Osteoblast (primary cell): ENCODE data around the gene KCTD16. TPM values are rescaled to one million over a fixed set of nuclear protein-coding genes. Genes with fewer than 3 reads are reported as not detected.
A peak's percentile ranks its signal among the peaks of the same experiment; 100 is the strongest.

Source experiments
- DNase-seq: peaks from one replicate; pipeline ENCODE4 v3.0.0; 2011; ENCODE audit warnings: low spot score, mixed read lengths; ENCODE audit not compliant: insufficient read length; ENCODE audit errors: missing footprints
- H2AFZ ChIP-seq: 2 replicates; pipeline ENCODE4 v1.6.0; 2011; ENCODE audit warnings: mild to moderate bottlenecking, low read length
- H3K27ac ChIP-seq: 2 replicates; pipeline ENCODE4 v1.5.1; 2011; ENCODE audit warnings: mild to moderate bottlenecking, low read depth, low read length, moderate library complexity
- H3K27me3 ChIP-seq: 2 replicates; pipeline ENCODE4 v1.6.0; 2012; ENCODE audit warnings: mild to moderate bottlenecking, control low read depth, inconsistent platforms, low read length, moderate library complexity; ENCODE audit not compliant: insufficient read depth
- H3K36me3 ChIP-seq: 2 replicates; pipeline ENCODE4 v1.5.1; 2011; ENCODE audit warnings: mild to moderate bottlenecking, low read length, control low read depth, moderate library complexity; ENCODE audit not compliant: insufficient read depth
- H3K4me1 ChIP-seq: 2 replicates; pipeline ENCODE4 v1.5.1; 2011; ENCODE audit warnings: mild to moderate bottlenecking, low read length, control low read depth, moderate library complexity; ENCODE audit not compliant: insufficient read depth
- H3K4me2 ChIP-seq: 2 replicates; pipeline ENCODE4 v1.6.0; 2011; ENCODE audit warnings: mild to moderate bottlenecking, low read length; ENCODE audit not compliant: insufficient read depth
- H3K4me3 ChIP-seq: fragments of 200-600 bp; sonication (generic); 3 replicates; pipeline ENCODE4 v1.5.1; 2012; ENCODE audit warnings: mild to moderate bottlenecking, low read length, inconsistent platforms; ENCODE audit not compliant: insufficient read depth
- H3K79me2 ChIP-seq: 2 replicates; pipeline ENCODE4 v1.6.0; 2012; ENCODE audit warnings: mild to moderate bottlenecking, low read length, control low read depth, inconsistent platforms; ENCODE audit not compliant: insufficient read depth
- H3K9me3 ChIP-seq: 2 replicates; pipeline ENCODE4 v1.5.1; 2011; ENCODE audit warnings: low read depth, low read length, control low read depth
- H4K20me1 ChIP-seq: 2 replicates; pipeline ENCODE4 v1.6.0; 2012; ENCODE audit warnings: mild to moderate bottlenecking, low read length, control low read depth; ENCODE audit not compliant: insufficient read depth
- CTCF ChIP-seq: IDR thresholded peaks from 2 replicates; pipeline ENCODE4 v1.5.1; 2011; ENCODE audit warnings: mild to moderate bottlenecking, low read depth, low read length, moderate library complexity; ENCODE audit errors: extremely low read depth
- total RNA-seq: library from RNA; depleted of rRNA; stranded (reverse); fragments of >200 nt; gene quantifications from 2 replicates; pipeline ENCODE4 v1.2.3, GENCODE V29; 2012

The KCTD16 gene
- total RNA-seq, 1 donor, result 3.6 TPM

- no peaks in the 10 kb centered on the region for H3K27me3 ChIP-seq
- no peaks in the 10 kb centered on the region for H4K20me1 ChIP-seq
- H3K4me1 ChIP-seq, result peaks cover 47% of the 10 kb centered on the region
- peak overlapping the region; percentile 5 for H3K4me2 ChIP-seq
- peak overlapping the region; percentile 26 for H2AFZ ChIP-seq
- no peak overlapping the region for H3K4me3 ChIP-seq
- no peaks in the 10 kb centered on the region for H3K9me3 ChIP-seq
- TF ChIP-seq CTCF, result no peak
- peak overlapping the region; percentile 80 for H3K27ac ChIP-seq
- no peaks in the 10 kb centered on the region for H3K79me2 ChIP-seq
- no peak for DNase-seq
- no peaks in the 10 kb centered on the region for H3K36me3 ChIP-seq
Observed at GRCh38 chr5:144187699-144188294, 17.1 kb downstream of the KCTD16 start.

- no peaks in the 10 kb centered on the region for H3K27me3 ChIP-seq
- no peak for TF ChIP-seq CTCF
- no peaks in the 10 kb centered on the region for H3K79me2 ChIP-seq
- H3K4me3 ChIP-seq, result peak overlapping the region; percentile 1
- H2AFZ ChIP-seq, result peak overlapping the region; percentile 49
- H3K27ac ChIP-seq, result peak overlapping the region; percentile 58
- peaks cover 47% of the 10 kb centered on the region for H3K4me1 ChIP-seq
- no peaks in the 10 kb centered on the region for H3K36me3 ChIP-seq
- DNase-seq, result peak; percentile 57
- no peaks in the 10 kb centered on the region for H3K9me3 ChIP-seq
- H3K4me2 ChIP-seq, result peak overlapping the region; percentile 66
- no peaks in the 10 kb centered on the region for H4K20me1 ChIP-seq
Observed at GRCh38 chr5:144189800-144190429, 19.2 kb downstream of the KCTD16 start.

GRCh38 chr5:144191531-144191930 lies 20.9 kb downstream of the KCTD16 start:
- peak overlapping the region; percentile 14 for H3K4me3 ChIP-seq
- peak overlapping the region; percentile 42 for H3K27ac ChIP-seq
- no peaks in the 10 kb centered on the region for H3K79me2 ChIP-seq
- DNase-seq, result no peak
- peak overlapping the region; percentile 86 for H2AFZ ChIP-seq
- peaks cover 47% of the 10 kb centered on the region for H3K4me1 ChIP-seq
- no peaks in the 10 kb centered on the region for H3K36me3 ChIP-seq
- H3K27me3 ChIP-seq, result no peaks in the 10 kb centered on the region
- peak overlapping the region; percentile 73 for H3K4me2 ChIP-seq
- no peaks in the 10 kb centered on the region for H3K9me3 ChIP-seq
- H4K20me1 ChIP-seq, result no peaks in the 10 kb centered on the region
- no peak for TF ChIP-seq CTCF

GRCh38 chr5:144191998-144192397 lies 21.3 kb downstream of the KCTD16 start:
- no peaks in the 10 kb centered on the region for H3K9me3 ChIP-seq
- no peaks in the 10 kb centered on the region for H3K27me3 ChIP-seq
- DNase-seq, result no peak
- H2AFZ ChIP-seq, result peak overlapping the region; percentile 86
- peak overlapping the region; percentile 73 for H3K4me2 ChIP-seq
- TF ChIP-seq CTCF, result peak; percentile 66
- peak overlapping the region; percentile 14 for H3K4me3 ChIP-seq
- no peaks in the 10 kb centered on the region for H3K36me3 ChIP-seq
- H3K4me1 ChIP-seq, result peaks cover 46% of the 10 kb centered on the region
- no peaks in the 10 kb centered on the region for H4K20me1 ChIP-seq
- H3K27ac ChIP-seq, result peak overlapping the region; percentile 42
- no peaks in the 10 kb centered on the region for H3K79me2 ChIP-seq
